ENCODE measurements around the gene ASAP2. TPM values are rescaled to one million over a fixed set of nuclear protein-coding genes. Genes with fewer than 3 reads are reported as not detected.
A peak's percentile ranks its signal among the peaks of the same experiment; 100 is the strongest.

Gene ASAP2
- total RNA-seq, 1 donor, result 66.2 TPM

GRCh38 chr2:9285385-9285920 is 78.8 kb downstream of the ASAP2 start:
- H3K27me3 ChIP-seq (ENCODE audit: insufficient read depth, low read length), result no peaks in the 10 kb centered on the region
- no peaks in the 10 kb centered on the region for H4K20me1 ChIP-seq (ENCODE audit: insufficient read depth, low read length)
- no peak overlapping the region for H2AFZ ChIP-seq (ENCODE audit: low read length)
- H3K79me2 ChIP-seq (ENCODE audit: insufficient read depth, low read length), result peaks cover 68% of the 10 kb centered on the region
- peak overlapping the region; percentile 59 for H3K27ac ChIP-seq (ENCODE audit: low read depth, low read length)
- H3K9me3 ChIP-seq (ENCODE audit: low read depth, low read length), result no peaks in the 10 kb centered on the region
- DNase-seq (ENCODE audit: insufficient read length, low spot score, missing footprints), result no peak
- no peak overlapping the region for H3K4me3 ChIP-seq (ENCODE audit: insufficient read depth, low read length)
- peaks cover 47% of the 10 kb centered on the region for H3K4me1 ChIP-seq (ENCODE audit: insufficient read depth, low read length)
- H3K4me2 ChIP-seq (ENCODE audit: insufficient read depth, low read length), result peak overlapping the region; percentile 11
- no peaks in the 10 kb centered on the region for H3K36me3 ChIP-seq (ENCODE audit: insufficient read depth, low read length)
- no peak for TF ChIP-seq CTCF (IDR thresholded peaks at IDR 0.05; ENCODE audit: extremely low read depth, low read depth, low read length)

GRCh38 chr2:9285921-9286320 is 79.3 kb downstream of the ASAP2 start:
- Histone ChIP-seq H3K9me3 (ENCODE audit: low read depth, low read length) (no peaks in the 10 kb centered on the region), H3K79me2 (ENCODE audit: insufficient read depth, low read length) (peaks cover 68% of the 10 kb centered on the region), H4K20me1 (ENCODE audit: insufficient read depth, low read length) (no peaks in the 10 kb centered on the region), H3K27ac (ENCODE audit: low read depth, low read length) (peak overlapping the region; percentile 59), H3K4me2 (ENCODE audit: insufficient read depth, low read length) (peak overlapping the region; percentile 11), H3K4me1 (ENCODE audit: insufficient read depth, low read length) (peaks cover 47% of the 10 kb centered on the region), H3K36me3 (ENCODE audit: insufficient read depth, low read length) (no peaks in the 10 kb centered on the region), H3K4me3 (ENCODE audit: insufficient read depth, low read length) (no peak overlapping the region), H2AFZ (ENCODE audit: low read length) (no peak overlapping the region), H3K27me3 (ENCODE audit: insufficient read depth, low read length) (no peaks in the 10 kb centered on the region)
- no peak for TF ChIP-seq CTCF (IDR thresholded peaks at IDR 0.05; ENCODE audit: extremely low read depth, low read depth, low read length)
- no peak for DNase-seq (ENCODE audit: insufficient read length, low spot score, missing footprints)

- H3K4me1 ChIP-seq (ENCODE audit: insufficient read depth, low read length), result peaks cover 47% of the 10 kb centered on the region
Measured at GRCh38 chr2:9286554-9287399, 80.2 kb downstream of the ASAP2 start.

More at GRCh38 chr2:9286554-9287399, 80.2 kb downstream of the ASAP2 start:
- Histone ChIP-seq H3K27me3 (ENCODE audit: insufficient read depth, low read length) (no peaks in the 10 kb centered on the region), H2AFZ (ENCODE audit: low read length) (no peak overlapping the region), H3K27ac (ENCODE audit: low read depth, low read length) (peak overlapping the region; percentile 96), H3K36me3 (ENCODE audit: insufficient read depth, low read length) (no peaks in the 10 kb centered on the region), H3K9me3 (ENCODE audit: low read depth, low read length) (no peaks in the 10 kb centered on the region), H4K20me1 (ENCODE audit: insufficient read depth, low read length) (no peaks in the 10 kb centered on the region), H3K4me2 (ENCODE audit: insufficient read depth, low read length) (peak overlapping the region; percentile 55), H3K4me3 (ENCODE audit: insufficient read depth, low read length) (peak overlapping the region; percentile 11), H3K79me2 (ENCODE audit: insufficient read depth, low read length) (peaks cover 73% of the 10 kb centered on the region)
- no peak for DNase-seq (ENCODE audit: insufficient read length, low spot score, missing footprints)
- TF ChIP-seq CTCF (IDR thresholded peaks at IDR 0.05; ENCODE audit: extremely low read depth, low read depth, low read length), result no peak

Data from osteoblast (primary cell).